IMR-90 (cell line): ENCODE measurements around the gene NFX1. TPM values are rescaled to one million over a fixed set of nuclear protein-coding genes. Genes with fewer than 3 reads are reported as not detected.

Experiments used
- ATAC-seq: fragments of 200-7000 bp; cut with Tn5 transposase; 2 replicates; pipeline ENCODE4 v1.9.1; 2020; ENCODE audit warnings: low read depth, mild to moderate bottlenecking, moderate library complexity
- BruUV-seq: library from RNA; stranded (reverse); fragments of 400-500 nt; replicated peaks from 2 replicates; lab custom pipeline; 2021; lab: Mats Ljungman, UMichigan
- CTCF ChIA-PET: fragments of 300-600 bp; formaldehyde crosslinking; extraction: SDS; loops from one replicate; lab custom pipeline; 2021; ENCODE audit warnings: antibody characterized with exemption; lab: Yijun Ruan, JAX
- POLR2A ChIA-PET: fragments of 300-600 bp; sonication (Branson Sonifier 250); formaldehyde crosslinking; loops from one replicate; lab custom pipeline; 2022; ENCODE audit warnings: antibody characterized with exemption; ENCODE audit not compliant: unreplicated experiment; lab: Charles Lee
- DNase-seq: peaks from one replicate; pipeline ENCODE4 v3.0.0; 2013
- H2AFZ ChIP-seq: replicated peaks from 2 replicates; pipeline ENCODE3; 2013; ENCODE audit warnings: low read length, mild to moderate bottlenecking; ENCODE audit not compliant: poor library complexity
- H2AK5ac ChIP-seq: 2 replicates; pipeline ENCODE4 v1.6.1; 2013; ENCODE audit warnings: low read depth, low read length, inconsistent platforms
- H2AK9ac ChIP-seq: replicated peaks from 2 replicates; pipeline ENCODE3; 2013; ENCODE audit warnings: mild to moderate bottlenecking, low read depth, low read length, moderate library complexity; ENCODE audit not compliant: poor library complexity
- H2BK120ac ChIP-seq: 2 replicates; pipeline ENCODE4 v1.6.1; 2013; ENCODE audit warnings: low read depth, low read length, inconsistent platforms
- H2BK15ac ChIP-seq: 3 replicates; pipeline ENCODE4 v1.6.1; 2013; ENCODE audit warnings: low read depth, low read length, inconsistent platforms
- H2BK20ac ChIP-seq: 2 replicates; pipeline ENCODE4 v1.6.1; 2013; ENCODE audit warnings: low read depth, mild to moderate bottlenecking, inconsistent platforms, low read length, moderate library complexity
- H2BK5ac ChIP-seq: 2 replicates; pipeline ENCODE4 v1.6.1; 2013; ENCODE audit warnings: mild to moderate bottlenecking, low read depth, low read length, inconsistent platforms; ENCODE audit not compliant: poor library complexity, severe bottlenecking
- H3K14ac ChIP-seq: replicated peaks from 2 replicates; pipeline ENCODE4 v1.6.1; 2013; ENCODE audit warnings: low read depth, low read length, inconsistent platforms
- H3K18ac ChIP-seq: 2 replicates; pipeline ENCODE4 v1.6.1; 2013; ENCODE audit warnings: low read depth, low read length, control low read depth
- H3K23ac ChIP-seq: 2 replicates; pipeline ENCODE4 v1.6.1; 2013; ENCODE audit warnings: low read depth, low read length, inconsistent platforms
- H3K27ac ChIP-seq: 2 replicates; pipeline ENCODE4 v1.5.1; 2013; ENCODE audit warnings: mild to moderate bottlenecking, control low read depth, low read length; ENCODE audit not compliant: insufficient read depth
- H3K27me3 ChIP-seq: 2 replicates; pipeline ENCODE4 v1.6.1; 2013; ENCODE audit warnings: low read length; ENCODE audit not compliant: control insufficient read depth, insufficient read depth
- H3K36me3 ChIP-seq: 2 replicates; pipeline ENCODE4 v1.6.1; 2013; ENCODE audit warnings: low read length, mixed read lengths; ENCODE audit not compliant: control insufficient read depth, insufficient read depth
- H3K4ac ChIP-seq: 2 replicates; pipeline ENCODE4 v1.6.1; 2013; ENCODE audit warnings: low read depth, low read length, inconsistent platforms
- H3K4me1 ChIP-seq: 2 replicates; pipeline ENCODE4 v1.6.1; 2013; ENCODE audit warnings: low read length, mixed read lengths; ENCODE audit not compliant: control insufficient read depth, insufficient read depth
- H3K4me2 ChIP-seq: 2 replicates; pipeline ENCODE4 v1.6.1; 2013; ENCODE audit warnings: low read depth, mild to moderate bottlenecking, control low read depth, low read length, moderate library complexity
- H3K4me3 ChIP-seq: 2 replicates; pipeline ENCODE4 v1.5.1; 2013; ENCODE audit warnings: low read depth, mild to moderate bottlenecking, control low read depth, low read length, moderate library complexity; ENCODE audit not compliant: insufficient read depth
- H3K56ac ChIP-seq: 2 replicates; pipeline ENCODE4 v1.6.1; 2013; ENCODE audit warnings: low read length, inconsistent platforms; ENCODE audit not compliant: insufficient read depth; ENCODE audit errors: extremely low read depth
- H3K79me1 ChIP-seq, 2 experiments: 2 replicates each; pipeline ENCODE4 v1.6.1; 2013; ENCODE audit warnings: low read length in 2 of 2, inconsistent platforms in 1 of 2, low read depth in 1 of 2
- H3K9ac ChIP-seq: 2 replicates; pipeline ENCODE4 v1.6.1; 2013; ENCODE audit warnings: low read depth, low read length, control low read depth
- H3K9me1 ChIP-seq: 2 replicates; pipeline ENCODE4 v1.6.1; 2013; ENCODE audit warnings: low read length, inconsistent platforms; ENCODE audit not compliant: insufficient read depth
- H3K9me3 ChIP-seq: 2 replicates; pipeline ENCODE4 v1.6.1; 2013; ENCODE audit warnings: low read length; ENCODE audit not compliant: control insufficient read depth, insufficient read depth
- H4K20me1 ChIP-seq: 2 replicates; pipeline ENCODE4 v1.6.1; 2013; ENCODE audit warnings: low read length, inconsistent platforms; ENCODE audit not compliant: insufficient read depth
- H4K5ac ChIP-seq: 2 replicates; pipeline ENCODE4 v1.6.1; 2013; ENCODE audit warnings: mild to moderate bottlenecking, low read depth, low read length, control low read depth
- H4K8ac ChIP-seq, 2 experiments: 2 replicates each; pipeline ENCODE4 v1.6.1; 2013; ENCODE audit warnings: low read depth in 2 of 2, low read length in 2 of 2, control low read depth in 1 of 2, inconsistent platforms in 1 of 2
- H4K91ac ChIP-seq: 2 replicates; pipeline ENCODE4 v1.6.1; 2013; ENCODE audit warnings: low read depth, low read length, inconsistent platforms; ENCODE audit not compliant: insufficient read depth
- BHLHE40 ChIP-seq: fragments of 150-350 bp; IDR thresholded peaks from 2 replicates; pipeline ENCODE4 v1.6.1; 2016; ENCODE audit warnings: mild to moderate bottlenecking, low read depth, low read length
- CEBPB ChIP-seq: IDR thresholded peaks from 2 replicates; pipeline ENCODE4 v1.6.1; 2012; ENCODE audit warnings: low read depth, low read length, improper control_type of control experiment
- CHD1 ChIP-seq: IDR thresholded peaks from 2 replicates; pipeline ENCODE4 v1.6.1; 2012; ENCODE audit warnings: low read depth, low read length, improper control_type of control experiment
- CTCF ChIP-seq: conservative IDR thresholded peaks from 2 replicates; pipeline ENCODE4 v1.5.1; 2012; ENCODE audit warnings: mild to moderate bottlenecking, low read depth, low read length, improper control_type of control experiment
- ELK1 ChIP-seq: fragments of 150-350 bp; IDR thresholded peaks from 2 replicates; pipeline ENCODE4 v1.6.1; 2016; ENCODE audit warnings: low read depth, mild to moderate bottlenecking, low read length, moderate library complexity, borderline replicate concordance
- FOS ChIP-seq: fragments of 150-350 bp; IDR thresholded peaks from 2 replicates; pipeline ENCODE4 v1.6.1; 2016; ENCODE audit warnings: low read depth, low read length
- MAFK ChIP-seq: IDR thresholded peaks from 2 replicates; pipeline ENCODE4 v1.6.1; 2012; ENCODE audit warnings: low read depth, low read length, improper control_type of control experiment
- MAZ ChIP-seq: IDR thresholded peaks from 2 replicates; pipeline ENCODE4 v1.6.1; 2012; ENCODE audit warnings: low read depth, mild to moderate bottlenecking, low read length, improper control_type of control experiment, moderate library complexity, borderline replicate concordance
- MXI1 ChIP-seq: IDR thresholded peaks from 2 replicates; pipeline ENCODE4 v1.6.1; 2012; ENCODE audit warnings: low read depth, mild to moderate bottlenecking, low read length, moderate library complexity, borderline replicate concordance
- NFE2L2 ChIP-seq: fragments of 150-350 bp; IDR thresholded peaks from 2 replicates; pipeline ENCODE4 v1.6.1; 2016; ENCODE audit warnings: low read depth, mild to moderate bottlenecking, low read length
- POLR2A ChIP-seq: IDR thresholded peaks from 2 replicates; pipeline ENCODE4 v1.6.1; 2012; ENCODE audit warnings: mild to moderate bottlenecking, low read depth, low read length
- RAD21 ChIP-seq: IDR thresholded peaks from 2 replicates; pipeline ENCODE4 v1.6.1; 2012; ENCODE audit warnings: low read length, improper control_type of control experiment
- RCOR1 ChIP-seq: IDR thresholded peaks from 2 replicates; pipeline ENCODE4 v1.6.1; 2012; ENCODE audit warnings: mild to moderate bottlenecking, low read length, improper control_type of control experiment; ENCODE audit not compliant: insufficient replicate concordance
- RFX5 ChIP-seq: IDR thresholded peaks from 2 replicates; pipeline ENCODE4 v1.8.0; 2012; ENCODE audit warnings: low read depth, mild to moderate bottlenecking, low read length, moderate library complexity
- USF2 ChIP-seq: fragments of 150-350 bp; IDR thresholded peaks from 2 replicates; pipeline ENCODE4 v1.6.1; 2017; ENCODE audit warnings: mild to moderate bottlenecking, antibody characterized with exemption, low read length, low read depth
- WGBS, 2 experiments: methylation state at CpG; one replicate each; pipeline versions ENCODE4 v1.1.5 to v1.1.7; 2013; ENCODE audit warnings: missing lambda C conversion rate in 2 of 2; ENCODE audit not compliant: insufficient read length in 1 of 2; ENCODE audit errors: extremely low coverage in 2 of 2; 5-methylcytosine and 5-hydroxymethylcytosine counted together
- dilution Hi-C: fragments of 300-500 bp; cut with HindIII; formaldehyde crosslinking; loops from one replicate; pipeline ENCODE4 v1.14.3; 2018; ENCODE audit warnings: low sequenced_read_pairs; ENCODE audit not compliant: unreplicated experiment
- in situ Hi-C: fragments of 300-500 bp; cut with MboI; formaldehyde crosslinking; loops from 3 replicates; pipeline ENCODE4 v1.14.3; 2019; ENCODE audit warnings: low sequenced_read_pairs, inconsistent platforms, mixed read lengths
- intact Hi-C: fragments of 100-400 bp; cut with micrococcal nuclease; formaldehyde crosslinking; loops from 2 replicates; pipeline ENCODE4 v1.10.0; 2022
- polyA plus RNA-seq, 3 experiments: library from polyadenylated mRNA; depleted of rRNA; stranded (reverse); fragments of >200 nt; gene quantifications; 2 replicates each; pipeline ENCODE4 v1.2.3, GENCODE V29; 2012; ENCODE audit warnings: low replicate concordance in 1 of 3
- total RNA-seq: library from RNA; depleted of rRNA; stranded (reverse); fragments of >200 nt; gene quantifications from 2 replicates; pipeline ENCODE4 v1.2.3, GENCODE V29; 2012

Gene NFX1
- total and polyA plus RNA-seq, 2 of the 4 experiments (the other 2 are of a cell fraction), result 27.0 to 36.0 TPM

GRCh38 chr9:33388110-33388994 is 98.0 kb downstream of the NFX1 start:
- Histone ChIP-seq H4K20me1 (no peaks in the 10 kb centered on the region; the same call in 1 of the 2 replicates), H2AK5ac (no peak overlapping the region), H2AFZ (no peak overlapping the region), H3K27ac (no peak overlapping the region), H3K9me1 (no peaks in the 10 kb centered on the region; the same call in 1 of the 2 replicates), H2BK20ac (no peak overlapping the region), H3K36me3 (no peaks in the 10 kb centered on the region), H3K79me1 (no peaks in the 10 kb centered on the region), H3K23ac (no peak overlapping the region), H3K18ac (no peak overlapping the region), H2AK9ac (no peak overlapping the region), H3K4me2 (no peak overlapping the region), H3K27me3 (no peaks in the 10 kb centered on the region), H2BK15ac (no peak overlapping the region), H4K5ac (no peak overlapping the region), H2BK120ac (no peak overlapping the region), H3K56ac (no peak overlapping the region), H3K14ac (no peak overlapping the region), H3K4me3 (no peak overlapping the region), H2BK5ac (no peak overlapping the region), H3K9ac (no peak overlapping the region), H3K4me1 (peaks cover 6% of the 10 kb centered on the region), H3K4ac (no peak overlapping the region), H4K91ac (no peak overlapping the region), H3K9me3 (no peaks in the 10 kb centered on the region), H4K8ac (no peak overlapping the region)
- dilution Hi-C loops (no loop called here), in situ Hi-C loops (no loop called here), intact Hi-C loops (no loop called here)
- ATAC-seq (no peak), DNase-seq (no peak)
- CTCF ChIA-PET, result no interaction called here
- 82% methylated on average over 9 of the region's 15 CpGs; no CpG with 5 or more reads in 1 of the 2 experiments for WGBS, 2 experiments
- no TSS peak for BruUV-seq
- POLR2A ChIA-PET, result no interaction called here
- no peak for TF ChIP-seq CEBPB
- no peak for TF ChIP-seq RAD21
- no peak for TF ChIP-seq CTCF
- no peak for TF ChIP-seq MXI1
- TF ChIP-seq MAFK, result no peak
- TF ChIP-seq RFX5, result no peak
- no peak for TF ChIP-seq ELK1
- no peak for TF ChIP-seq CHD1
- no peak for TF ChIP-seq FOS
- no peak for TF ChIP-seq USF2
- TF ChIP-seq POLR2A, result no peak
- TF ChIP-seq RCOR1, result no peak
- no peak for TF ChIP-seq MAZ
- no peak for TF ChIP-seq NFE2L2
- TF ChIP-seq BHLHE40, result no peak
